Kidney (tissue), 14 donors: Measurements from ENCODE around the gene APLNR. TPM values are rescaled to one million over a fixed set of nuclear protein-coding genes. Genes with fewer than 3 reads are reported as not detected.

Source experiments
- DNase-seq, 5 donors: peaks; one replicate each; pipeline ENCODE4 v3.0.0-alpha.2; 2013 to 2020
- FAIRE-seq: peaks from 2 replicates; lab custom pipeline; 2012; peaks lifted over from hg19 to GRCh38; lab: Jason Lieb, UNC
- H3K27ac ChIP-seq, 2 donors: one replicate each; pipeline ENCODE4 v1.7.0; 2013; ENCODE audit warnings: low read depth in 2 of 2, low read length in 2 of 2, inconsistent platforms in 1 of 2
- H3K27me3 ChIP-seq: one replicate; pipeline ENCODE4 v1.7.1; 2013; ENCODE audit warnings: low read length, inconsistent platforms; ENCODE audit not compliant: control insufficient read depth, insufficient read depth
- H3K36me3 ChIP-seq, 3 donors: one replicate each; pipeline versions ENCODE4 v1.7.0 to v1.7.1; 2013; ENCODE audit warnings: low read length in 3 of 3, control low read depth in 1 of 3, inconsistent platforms in 1 of 3; ENCODE audit not compliant: insufficient read depth in 3 of 3, control insufficient read depth in 2 of 3
- H3K4me1 ChIP-seq, 3 donors: one replicate each; pipeline versions ENCODE4 v1.7.0 to v1.7.1; 2013; ENCODE audit warnings: low read length in 3 of 3, inconsistent platforms in 1 of 3, low read depth in 1 of 3; ENCODE audit not compliant: control insufficient read depth in 2 of 3, insufficient read depth in 2 of 3
- H3K4me3 ChIP-seq, 3 donors: one replicate each; pipeline versions ENCODE4 v1.7.0 to v1.8.1; 2013; ENCODE audit warnings: low read length in 3 of 3, control low read depth in 1 of 3, inconsistent platforms in 1 of 3
- H3K9ac ChIP-seq, 3 donors: one replicate each; pipeline versions ENCODE4 v1.7.0 to v1.7.1; 2013; ENCODE audit warnings: low read length in 3 of 3, control low read depth in 1 of 3, inconsistent platforms in 1 of 3
- H3K9me3 ChIP-seq, 3 donors: one replicate each; pipeline versions ENCODE4 v1.7.0 to v1.7.1; 2013; ENCODE audit warnings: low read length in 3 of 3, control low read depth in 1 of 3, inconsistent platforms in 1 of 3; ENCODE audit not compliant: control insufficient read depth in 2 of 3, insufficient read depth in 1 of 3
- CTCF ChIP-seq: IDR thresholded peaks from 3 replicates; pipeline ENCODE4 v1.5.1; 2012; ENCODE audit warnings: mild to moderate bottlenecking, moderate library complexity, borderline replicate concordance; ENCODE audit not compliant: insufficient read depth; ENCODE audit errors: extremely low read depth
- intact Hi-C: fragments of 100-400 bp; cut with DNase I; formaldehyde crosslinking; loops from one replicate; pipeline ENCODE4 v1.11.1; 2022
- polyA plus RNA-seq: library from polyadenylated mRNA; stranded (reverse); fragments of 350-450 nt; fragmentation: Illumina TruSeq; extraction: RNeasy Lipid Tissue Mini Kit (QIAGEN cat#74804); gene quantifications from one replicate; pipeline ENCODE4 v1.2.3, GENCODE V29; 2014; ENCODE audit warnings: low read depth, low replicate concordance; ENCODE audit not compliant: insufficient read depth
- total RNA-seq: library from RNA; stranded (reverse); fragmentation: NEBNext Ultra II Directional; extraction: Animal tissue kit (Norgen Biotek cat#: 25700); gene quantifications from one replicate; pipeline ENCODE4 v1.2.1, GENCODE V29; 2021
- donor health status: control.
- donor health status: control.
- donor health status: control.
- donor health status: control.
- donor health status: control.
- donor health status: DM: yes; HTN: yes; CAD: no.
- donor health status: Normal renal cell carcinoma (clear cell type).

Gene APLNR
- total and polyA plus RNA-seq, 2 donors from 2014 or later = 5.3 to 16.6 TPM

- DNase-seq = no peak
- H3K4me3 ChIP-seq = no peak overlapping the region
- no peak overlapping the region for H3K9ac ChIP-seq
- no peak overlapping the region for H3K27ac ChIP-seq
- H3K4me1 ChIP-seq = no peaks in the 10 kb centered on the region
- no peaks in the 10 kb centered on the region for H3K36me3 ChIP-seq
- TF ChIP-seq CTCF = no peak
- FAIRE-seq = no peak
- H3K27me3 ChIP-seq = peaks cover 3% of the 10 kb centered on the region
- intact Hi-C loops = no loop called here
- H3K9me3 ChIP-seq = no peaks in the 10 kb centered on the region
Observed at GRCh38 chr11:57200917-57201316, 36.1 kb downstream of the APLNR start.

GRCh38 chr11:57199330-57199729, 37.7 kb downstream of the APLNR start:
- Histone ChIP-seq H3K36me3 (no peaks in the 10 kb centered on the region), H3K4me1 (no peaks in the 10 kb centered on the region), H3K9me3 (no peaks in the 10 kb centered on the region), H3K27ac (no peak overlapping the region), H3K4me3 (no peak overlapping the region), H3K9ac (no peak overlapping the region), H3K27me3 (peaks cover 3% of the 10 kb centered on the region)
- intact Hi-C loops = no loop called here
- no peak for TF ChIP-seq CTCF
- no peak for FAIRE-seq
- no peak for DNase-seq

GRCh38 chr11:57197762-57198161, 39.3 kb downstream of the APLNR start:
- Histone ChIP-seq H3K4me3 (no peak overlapping the region), H3K36me3 (no peaks in the 10 kb centered on the region), H3K27me3 (peaks cover 3% of the 10 kb centered on the region), H3K27ac (no peak overlapping the region), H3K4me1 (no peaks in the 10 kb centered on the region), H3K9ac (no peak overlapping the region), H3K9me3 (no peaks in the 10 kb centered on the region)
- DNase-seq (no peak), FAIRE-seq (no peak)
- TF ChIP-seq CTCF = no peak
- intact Hi-C loops = no loop called here

GRCh38 chr11:57196596-57196995, 40.5 kb downstream of the APLNR start:
- no peak overlapping the region for H3K4me3 ChIP-seq
- H3K4me1 ChIP-seq = no peaks in the 10 kb centered on the region
- no peaks in the 10 kb centered on the region for H3K36me3 ChIP-seq
- DNase-seq (no peak), FAIRE-seq (no peak)
- H3K27me3 ChIP-seq = peaks cover 3% of the 10 kb centered on the region
- no peak for TF ChIP-seq CTCF
- H3K9me3 ChIP-seq = no peaks in the 10 kb centered on the region
- no peak overlapping the region for H3K9ac ChIP-seq
- H3K27ac ChIP-seq = no peak overlapping the region
- intact Hi-C loops = no loop called here
